Measurements from ENCODE around the gene NDST1. TPM values are rescaled to one million over a fixed set of nuclear protein-coding genes. Genes with fewer than 3 reads are reported as not detected.
A peak's percentile ranks its signal among the peaks of the same experiment; 100 is the strongest.

The NDST1 gene
- total RNA-seq, 1 donor from 2014 or later, result 17.1 TPM

DNA sequence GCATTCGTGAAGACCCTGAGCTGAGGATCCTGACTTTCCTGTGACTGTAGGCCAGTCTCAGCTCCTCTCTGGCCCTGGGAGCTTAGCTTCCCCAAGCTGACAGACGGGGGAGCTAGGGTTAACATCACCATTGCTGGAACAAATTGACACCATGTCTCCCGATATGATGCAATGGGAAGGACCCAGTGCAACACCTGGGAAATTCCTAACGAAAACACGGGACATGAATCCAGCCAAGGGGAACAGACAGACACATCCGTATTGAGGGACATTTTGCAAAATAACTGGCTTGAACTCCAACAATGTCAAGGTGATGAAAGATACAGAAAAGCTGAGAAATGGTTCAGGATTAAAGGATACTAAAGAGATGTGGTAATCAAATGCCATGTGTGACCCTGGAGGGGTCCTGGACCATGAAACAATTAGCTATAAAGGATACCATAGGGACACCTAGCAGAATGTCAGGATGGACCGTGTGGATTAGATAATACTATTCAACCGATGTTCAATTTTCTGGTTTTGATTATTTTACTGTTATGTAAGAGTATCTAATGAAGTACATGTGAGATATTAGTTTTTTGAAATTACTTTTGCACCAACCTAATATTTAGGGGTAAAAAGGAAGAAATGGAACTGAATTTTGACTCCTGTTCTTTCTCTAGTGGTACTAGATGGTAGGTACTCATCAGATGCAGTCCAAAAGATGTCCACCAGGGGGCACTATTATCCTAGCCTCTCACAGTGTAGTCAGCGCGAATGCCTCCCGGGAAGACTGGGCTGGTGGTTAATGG is 52.7 kb downstream of the NDST1 start:
- peak; percentile 52 for FAIRE-seq
- DNase-seq (ENCODE audit: low read depth), result peak; percentile 79
- H3K4me3 ChIP-seq (ENCODE audit: low read depth, low read length), result no peak overlapping the region
- TF ChIP-seq, protein P1, sequence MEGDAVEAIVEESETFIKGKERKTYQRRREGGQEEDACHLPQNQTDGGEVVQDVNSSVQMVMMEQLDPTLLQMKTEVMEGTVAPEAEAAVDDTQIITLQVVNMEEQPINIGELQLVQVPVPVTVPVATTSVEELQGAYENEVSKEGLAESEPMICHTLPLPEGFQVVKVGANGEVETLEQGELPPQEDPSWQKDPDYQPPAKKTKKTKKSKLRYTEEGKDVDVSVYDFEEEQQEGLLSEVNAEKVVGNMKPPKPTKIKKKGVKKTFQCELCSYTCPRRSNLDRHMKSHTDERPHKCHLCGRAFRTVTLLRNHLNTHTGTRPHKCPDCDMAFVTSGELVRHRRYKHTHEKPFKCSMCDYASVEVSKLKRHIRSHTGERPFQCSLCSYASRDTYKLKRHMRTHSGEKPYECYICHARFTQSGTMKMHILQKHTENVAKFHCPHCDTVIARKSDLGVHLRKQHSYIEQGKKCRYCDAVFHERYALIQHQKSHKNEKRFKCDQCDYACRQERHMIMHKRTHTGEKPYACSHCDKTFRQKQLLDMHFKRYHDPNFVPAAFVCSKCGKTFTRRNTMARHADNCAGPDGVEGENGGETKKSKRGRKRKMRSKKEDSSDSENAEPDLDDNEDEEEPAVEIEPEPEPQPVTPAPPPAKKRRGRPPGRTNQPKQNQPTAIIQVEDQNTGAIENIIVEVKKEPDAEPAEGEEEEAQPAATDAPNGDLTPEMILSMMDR (IDR thresholded peaks at IDR 0.05; ENCODE audit: insufficient read depth, low read length, severe bottlenecking), result peak; percentile 62
- peaks cover under 1% of the 10 kb centered on the region for H3K36me3 ChIP-seq (ENCODE audit: control insufficient read depth, insufficient read depth, low read length)
- no peaks in the 10 kb centered on the region for H3K27me3 ChIP-seq (ENCODE audit: control insufficient read depth, insufficient read depth, low read length)

DNA sequence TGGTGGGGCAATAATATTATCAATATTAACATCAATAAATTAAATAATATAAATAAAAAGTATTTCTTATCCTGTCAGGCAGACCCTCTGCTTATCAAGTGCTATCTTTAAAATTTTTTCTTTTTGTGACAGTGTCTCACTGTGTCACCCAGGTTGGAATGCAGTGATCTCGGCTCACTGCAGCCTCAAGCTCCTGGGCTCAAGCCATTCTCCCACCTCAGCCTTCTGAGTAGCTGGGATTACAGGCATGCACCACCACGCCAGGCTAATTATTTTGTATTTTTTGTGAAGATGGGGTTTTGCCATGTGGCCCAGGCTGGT is 53.2 kb downstream of the NDST1 start:
- Histone ChIP-seq H3K27me3 (ENCODE audit: control insufficient read depth, insufficient read depth, low read length) (no peaks in the 10 kb centered on the region), H3K4me3 (ENCODE audit: low read depth, low read length) (no peak overlapping the region), H3K36me3 (ENCODE audit: control insufficient read depth, insufficient read depth, low read length) (no peaks in the 10 kb centered on the region)
- TF ChIP-seq, protein P1 (IDR thresholded peaks at IDR 0.05; ENCODE audit: insufficient read depth, low read length, severe bottlenecking), result no peak
- no peak for DNase-seq (ENCODE audit: low read depth)
- no peak for FAIRE-seq

DNA sequence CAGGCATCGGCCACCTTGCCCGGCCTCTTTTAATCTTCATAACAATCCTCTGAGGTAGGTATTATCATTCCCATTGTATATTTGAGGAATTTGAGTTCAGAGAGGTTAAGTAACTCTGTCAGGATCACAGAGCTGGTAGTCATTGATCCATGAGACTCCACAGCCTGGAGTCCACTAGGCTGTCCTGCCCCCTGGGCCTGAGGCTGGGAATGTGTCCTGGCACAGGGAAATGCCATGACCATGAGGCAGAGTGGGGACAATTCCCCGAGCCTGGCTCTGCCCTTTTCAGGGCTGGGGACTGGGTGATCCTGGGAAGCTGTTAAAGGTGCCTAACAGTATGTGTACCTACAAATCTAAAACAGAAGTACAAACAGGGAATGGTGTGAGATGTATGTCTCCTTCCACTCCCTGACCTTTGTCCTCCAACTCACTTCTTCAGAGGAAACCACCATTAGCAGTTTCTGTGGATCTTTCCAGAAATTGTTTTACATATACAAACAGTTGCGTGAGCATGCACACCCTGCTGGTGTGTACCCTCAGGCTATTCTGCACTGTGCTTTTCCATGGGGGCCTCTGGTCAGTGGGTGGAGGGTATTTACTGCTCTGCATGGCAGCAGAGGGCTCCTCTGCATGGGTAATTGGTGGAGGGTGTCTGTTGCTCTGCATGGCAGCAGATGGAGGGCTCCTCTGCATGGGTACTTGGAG is 53.8 kb downstream of the NDST1 start:
- FAIRE-seq, result no peak
- TF ChIP-seq, protein P1 (IDR thresholded peaks at IDR 0.05; ENCODE audit: insufficient read depth, low read length, severe bottlenecking), result no peak
- no peaks in the 10 kb centered on the region for H3K27me3 ChIP-seq (ENCODE audit: control insufficient read depth, insufficient read depth, low read length)
- H3K36me3 ChIP-seq (ENCODE audit: control insufficient read depth, insufficient read depth, low read length), result no peaks in the 10 kb centered on the region
- no peak for DNase-seq (ENCODE audit: low read depth)
- H3K4me3 ChIP-seq (ENCODE audit: low read depth, low read length), result no peak overlapping the region

DNA sequence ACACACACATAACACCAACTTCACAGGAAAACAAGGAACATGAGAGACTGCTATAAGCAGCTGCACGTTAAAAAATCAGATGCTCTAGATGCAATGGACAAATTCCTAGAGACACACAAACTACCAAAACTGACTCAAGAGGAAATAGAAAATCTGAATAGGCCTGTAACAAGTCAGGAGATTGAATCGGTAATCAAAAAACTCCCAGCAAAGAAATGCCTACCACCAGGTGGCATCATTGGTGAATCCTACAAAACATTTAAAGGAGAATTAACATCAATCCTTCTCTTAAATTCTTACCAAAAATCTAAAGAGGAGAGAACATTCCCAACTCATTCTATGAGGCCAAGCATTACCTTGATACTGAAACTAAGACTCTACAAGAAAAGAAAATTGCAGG is 54.9 kb downstream of the NDST1 start:
- DNase-seq (ENCODE audit: low read depth) (peak; percentile 57), FAIRE-seq (no peak)
- H3K27me3 ChIP-seq (ENCODE audit: control insufficient read depth, insufficient read depth, low read length), result no peaks in the 10 kb centered on the region
- no peak overlapping the region for H3K4me3 ChIP-seq (ENCODE audit: low read depth, low read length)
- TF ChIP-seq, protein P1 (IDR thresholded peaks at IDR 0.05; ENCODE audit: insufficient read depth, low read length, severe bottlenecking), result peak; percentile 39
- H3K36me3 ChIP-seq (ENCODE audit: control insufficient read depth, insufficient read depth, low read length), result no peaks in the 10 kb centered on the region

DNA sequence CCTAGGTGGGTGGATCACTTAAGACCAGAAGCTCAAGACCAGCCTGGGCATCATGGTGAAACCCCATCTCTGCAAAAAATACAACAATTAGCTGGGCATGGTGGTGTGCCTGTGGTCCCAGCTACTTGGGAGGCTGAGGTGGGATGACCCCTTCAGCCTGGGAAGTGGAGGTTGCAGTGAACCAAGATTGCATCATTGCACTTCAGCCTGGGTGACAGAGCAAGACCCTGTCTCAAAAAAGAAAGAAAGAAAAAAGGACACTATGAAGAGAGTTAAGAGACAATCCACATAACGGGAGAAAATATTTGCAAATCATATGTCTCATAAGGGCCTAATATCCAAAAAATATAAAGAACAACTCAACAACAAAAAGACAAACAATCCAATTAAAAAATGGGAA is 57.9 kb downstream of the NDST1 start:
- Histone ChIP-seq H3K27me3 (ENCODE audit: control insufficient read depth, insufficient read depth, low read length) (no peaks in the 10 kb centered on the region), H3K36me3 (ENCODE audit: control insufficient read depth, insufficient read depth, low read length) (no peaks in the 10 kb centered on the region), H3K4me3 (ENCODE audit: low read depth, low read length) (no peak overlapping the region)
- FAIRE-seq (no peak), DNase-seq (ENCODE audit: low read depth) (no peak)
- TF ChIP-seq, protein P1 (IDR thresholded peaks at IDR 0.05; ENCODE audit: insufficient read depth, low read length, severe bottlenecking), result no peak

All from bronchial epithelial cell (primary cell).